Activated CD4-positive, CD25-positive, alpha-beta regulatory T cell treated with anti-CD3 and anti-CD28 coated beads, Interleukin-2, amount 50 U/mL, for 72 hours (primary cell): ENCODE results near the gene SLC6A9.

Experiments used
- DNase-seq: peaks from one replicate; pipeline ENCODE4 v3.0.0; 2021

SLC6A9 gene

GRCh38 chr1:43981636-43982035 lies 49.6 kb downstream of the SLC6A9 start:
- no peak for DNase-seq

GRCh38 chr1:43981135-43981491 lies 50.1 kb downstream of the SLC6A9 start:
- DNase-seq = no peak

- DNase-seq = no peak
These were observed 50.8 kb downstream of the SLC6A9 start for GRCh38 chr1:43980255-43981134.

GRCh38 chr1:43979528-43980254 lies 51.6 kb downstream of the SLC6A9 start:
- no peak for DNase-seq

GRCh38 chr1:43979261-43979527 lies 52.1 kb downstream of the SLC6A9 start:
- DNase-seq = no peak

GRCh38 chr1:43978551-43979260 lies 52.6 kb downstream of the SLC6A9 start, which contains the start of gene B4GALT2:
Gene B4GALT2 (plus strand): TSS chr1:43979210. CDS start chr1:43981161, 1,951 bp downstream.
- peak; percentile 53 for DNase-seq

- no peak for DNase-seq
These were observed 53.1 kb downstream of the SLC6A9 start for GRCh38 chr1:43978264-43978550.

GRCh38 chr1:43977376-43978263 lies 53.6 kb downstream of the SLC6A9 start:
- no peak for DNase-seq

- no peak for DNase-seq
These were observed 54.4 kb downstream of the SLC6A9 start for GRCh38 chr1:43976890-43977289.

GRCh38 chr1:43976045-43976444 lies 55.2 kb downstream of the SLC6A9 start:
- DNase-seq = no peak

- no peak for DNase-seq
These were observed 55.9 kb downstream of the SLC6A9 start for GRCh38 chr1:43975249-43975961.

- peak; percentile 97 for DNase-seq
These were observed 56.6 kb downstream of the SLC6A9 start, which contains the start of gene ATP6V0B for GRCh38 chr1:43974443-43975248. Gene ATP6V0B (plus strand): TSS chr1:43974960. CDS start chr1:43975041, 81 bp downstream.

- DNase-seq = no peak
These were observed 57.2 kb downstream of the SLC6A9 start for GRCh38 chr1:43973981-43974442.

GRCh38 chr1:43971336-43971980 lies 59.8 kb downstream of the SLC6A9 start:
- no peak for DNase-seq

GRCh38 chr1:43970911-43971310 lies 60.4 kb downstream of the SLC6A9 start:
- no peak for DNase-seq

GRCh38 chr1:43970502-43970901 lies 60.8 kb downstream of the SLC6A9 start:
- no peak for DNase-seq

GRCh38 chr1:43969746-43970466 lies 61.4 kb downstream of the SLC6A9 start, which contains the start of gene DPH2:
Gene DPH2 (plus strand): TSS chr1:43970010. CDS start chr1:43970176, 166 bp downstream.
- DNase-seq = peak; percentile 90

- no peak for DNase-seq
These were observed 61.9 kb downstream of the SLC6A9 start for GRCh38 chr1:43969416-43969745.

- DNase-seq = no peak
These were observed 62.8 kb downstream of the SLC6A9 start for GRCh38 chr1:43968348-43968948.
